SIG-M5 treated with dmso at 0.1 percent for 504 hours (cell line): ENCODE results near the gene ST3GAL6.

Experiments
- DNase-seq: peaks from one replicate; lab custom pipeline; 2025; ENCODE audit not compliant: unreplicated experiment; lab: John Stamatoyannopoulos, UW

ST3GAL6 gene

DNA sequence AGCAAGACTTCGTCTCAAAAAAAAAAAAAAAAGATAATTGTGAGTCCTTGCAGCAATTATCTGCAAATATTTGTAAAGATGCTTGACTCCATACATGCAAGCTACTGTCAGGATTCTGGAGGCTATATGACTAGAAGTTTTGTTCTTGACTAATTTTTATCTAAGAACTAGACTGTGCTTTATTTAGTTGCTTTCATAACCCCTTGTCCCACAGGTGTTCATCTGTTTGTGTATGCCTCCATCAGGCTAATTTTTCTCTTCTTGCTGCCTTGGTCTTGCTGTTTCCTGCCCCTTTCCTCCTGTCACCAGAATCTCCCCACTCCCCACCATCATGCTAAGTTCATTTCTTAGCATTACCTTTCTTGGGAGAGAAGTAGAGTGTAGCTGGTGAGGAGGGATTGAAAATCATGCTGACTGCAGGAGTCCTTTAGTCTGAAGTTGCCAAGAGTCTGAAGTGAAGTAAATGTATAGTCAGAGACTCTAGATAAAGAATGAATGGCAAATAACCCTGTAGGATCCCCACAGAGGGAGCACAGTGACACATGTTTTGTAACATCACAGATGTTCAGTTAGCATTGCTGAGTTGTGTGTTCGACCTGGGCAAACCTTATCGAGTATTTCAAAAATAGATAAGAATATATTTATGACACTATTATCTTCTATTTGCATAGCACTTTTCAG, 12.5 kb downstream of the ST3GAL6 start:
- DNase-seq, result no peak

GRCh38 chr3:98776140-98776493, 13.0 kb downstream of the ST3GAL6 start:
- DNase-seq, result no peak

GRCh38 chr3:98777286-98777685, 14.1 kb downstream of the ST3GAL6 start:
- DNase-seq, result no peak

- DNase-seq, result no peak
These were observed 14.7 kb downstream of the ST3GAL6 start for GRCh38 chr3:98777801-98778220.

- peak; percentile 69 for DNase-seq
These were observed 15.2 kb downstream of the ST3GAL6 start for GRCh38 chr3:98778383-98778782.

DNA sequence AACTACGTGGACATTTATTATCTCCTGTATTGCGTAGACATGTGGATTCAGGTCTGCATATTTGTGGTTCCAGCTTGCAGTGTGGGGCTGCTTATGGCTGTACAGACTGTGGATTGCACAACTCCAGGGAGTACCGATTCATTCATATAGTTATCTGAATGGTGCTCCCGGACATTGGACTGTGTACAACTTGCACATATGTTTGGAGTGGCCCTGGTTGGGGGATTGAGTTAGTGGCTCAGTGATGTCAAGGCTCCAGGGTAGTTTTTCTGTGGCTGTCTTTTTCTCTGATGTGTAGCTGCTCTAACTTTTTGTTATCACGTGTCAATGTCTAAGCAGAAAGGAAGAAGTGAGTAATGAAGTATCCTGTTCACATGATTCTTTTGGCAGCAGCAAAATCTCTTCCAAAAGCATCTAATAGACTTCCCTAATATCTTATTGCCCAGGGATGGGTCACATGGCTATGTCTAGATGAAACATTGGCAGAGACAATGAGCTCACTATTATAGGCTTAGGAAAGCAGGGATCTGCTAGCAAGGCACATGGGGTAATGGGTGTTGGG, 15.8 kb downstream of the ST3GAL6 start:
- DNase-seq, result peak; percentile 74

GRCh38 chr3:98779541-98780335, 16.6 kb downstream of the ST3GAL6 start:
- DNase-seq, result no peak

GRCh38 chr3:98780343-98780742, 17.2 kb downstream of the ST3GAL6 start:
- DNase-seq, result no peak

GRCh38 chr3:98782824-98783500, 19.8 kb downstream of the ST3GAL6 start:
- no peak for DNase-seq

- no peak for DNase-seq
These were observed 20.9 kb downstream of the ST3GAL6 start for GRCh38 chr3:98784042-98784441.

DNA sequence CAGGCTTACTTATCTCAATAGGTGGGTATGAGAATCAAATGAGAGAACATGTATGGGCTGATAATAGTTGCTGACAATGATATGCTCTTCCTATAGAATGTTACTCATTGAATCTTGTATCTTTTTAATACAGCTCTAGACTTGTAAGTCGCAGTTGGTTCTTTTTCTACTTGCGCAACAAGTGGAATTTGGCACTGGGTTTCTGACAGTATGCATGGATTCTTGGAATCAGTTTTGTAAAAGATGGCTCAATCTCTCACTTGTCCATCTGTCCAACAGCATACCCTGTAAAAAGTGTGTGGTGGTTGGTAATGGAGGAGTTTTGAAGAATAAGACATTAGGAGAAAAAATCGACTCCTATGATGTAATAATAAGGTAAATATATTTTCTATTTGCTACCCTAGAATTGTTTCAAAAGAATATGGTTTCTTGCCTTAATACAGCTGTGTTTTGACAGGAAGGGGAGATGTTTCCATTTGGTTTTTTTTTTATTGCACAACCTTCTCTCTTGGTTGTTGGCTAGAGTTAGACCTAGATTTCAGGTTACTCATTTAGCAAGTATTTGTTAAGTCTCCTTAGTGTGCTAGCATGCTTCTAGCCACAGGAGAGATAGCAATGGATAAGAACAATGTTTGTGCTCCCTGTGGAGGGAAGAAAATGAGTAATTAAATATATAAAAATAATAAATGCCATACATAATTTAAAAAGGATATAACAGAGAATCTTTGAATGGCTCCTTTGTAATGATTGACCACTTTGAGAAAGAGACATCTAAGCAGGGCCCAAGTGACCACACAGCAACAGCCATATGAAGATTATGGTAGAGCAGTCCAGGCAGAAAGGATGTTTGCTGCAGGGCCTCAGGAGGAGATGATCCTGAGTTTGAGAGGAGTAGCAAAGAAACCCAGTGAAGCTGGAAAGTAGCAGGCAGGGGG, 21.8 kb downstream of the ST3GAL6 start:
- DNase-seq, result peak; percentile 86

GRCh38 chr3:98786364-98787006, 23.3 kb downstream of the ST3GAL6 start:
- peak; percentile 93 for DNase-seq

DNA sequence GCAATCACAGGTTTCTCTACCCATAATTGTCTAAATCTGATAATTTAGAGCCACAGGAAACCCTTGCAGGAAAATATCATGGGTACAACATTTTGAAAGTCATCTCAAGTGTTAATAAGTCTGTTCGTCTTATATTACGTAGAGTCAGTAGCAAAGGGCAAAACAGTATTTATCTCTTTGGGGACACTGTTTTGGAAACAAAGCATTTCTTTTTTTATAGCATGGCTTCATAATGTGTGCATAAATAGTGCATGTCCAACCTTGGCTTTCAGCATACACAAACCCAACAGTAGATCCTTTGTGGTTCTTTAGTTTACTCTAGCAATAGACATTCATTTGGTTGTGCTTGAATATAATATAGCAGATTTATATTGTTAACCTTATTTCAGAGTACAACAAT, 24.0 kb downstream of the ST3GAL6 start:
- no peak for DNase-seq

GRCh38 chr3:98788651-98789050, 25.5 kb downstream of the ST3GAL6 start:
- DNase-seq, result no peak

GRCh38 chr3:98791341-98792325, 28.5 kb downstream of the ST3GAL6 start:
- DNase-seq, result no peak

- no peak for DNase-seq
These were observed 30.8 kb downstream of the ST3GAL6 start for GRCh38 chr3:98793971-98794370.

GRCh38 chr3:98796334-98796733, 33.2 kb downstream of the ST3GAL6 start:
- no peak for DNase-seq

DNA sequence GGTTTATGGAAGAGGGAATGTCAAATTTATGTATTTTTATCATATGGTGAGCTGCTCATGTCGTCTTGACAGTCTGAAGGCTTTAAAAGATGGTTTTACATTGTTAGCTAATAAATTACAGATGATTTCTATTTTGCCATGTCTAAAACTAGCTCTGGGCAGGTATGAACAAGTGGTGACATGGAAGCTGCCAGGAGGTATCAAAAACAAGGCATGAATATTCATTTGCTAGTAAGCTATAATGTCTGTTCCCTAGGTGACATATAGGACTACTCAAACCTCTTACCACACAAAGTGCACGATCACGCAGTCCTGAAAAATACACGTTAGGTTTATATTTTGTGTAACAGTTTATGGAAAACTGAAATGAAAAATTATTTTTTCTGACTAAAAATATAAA, 34.8 kb downstream of the ST3GAL6 start:
- no peak for DNase-seq

GRCh38 chr3:98798820-98799219, 35.7 kb downstream of the ST3GAL6 start:
- no peak for DNase-seq
